Measurements from ENCODE around the gene GNG12.

The GNG12 gene

GRCh38 chr1:67773462-67773861 lies 59.8 kb downstream of the GNG12 start:
- no peak for DNase-seq (ENCODE audit: extremely low read depth, low read depth)
- TF ChIP-seq CTCF (IDR thresholded peaks at IDR 0.05; ENCODE audit: low read depth, low read length): no peak

- TF ChIP-seq CTCF (IDR thresholded peaks at IDR 0.05; ENCODE audit: low read depth, low read length): no peak
- no peak for DNase-seq (ENCODE audit: extremely low read depth, low read depth)
These were observed 61.5 kb downstream of the GNG12 start for GRCh38 chr1:67771749-67772148.

- no peak for DNase-seq (ENCODE audit: extremely low read depth, low read depth)
- no peak; the same call in 1 of the 2 replicates for TF ChIP-seq CTCF (IDR thresholded peaks at IDR 0.05; ENCODE audit: low read depth, low read length)
These were observed 62.1 kb downstream of the GNG12 start for GRCh38 chr1:67771152-67771551.

- TF ChIP-seq CTCF (IDR thresholded peaks at IDR 0.05; ENCODE audit: low read depth, low read length): no peak
- no peak for DNase-seq (ENCODE audit: extremely low read depth, low read depth)
These were observed 63.5 kb downstream of the GNG12 start for GRCh38 chr1:67769633-67770256.

- no peak for TF ChIP-seq CTCF (IDR thresholded peaks at IDR 0.05; ENCODE audit: low read depth, low read length)
- no peak for DNase-seq (ENCODE audit: extremely low read depth, low read depth)
These were observed 64.8 kb downstream of the GNG12 start for GRCh38 chr1:67768480-67768879.

- no peak for TF ChIP-seq CTCF (IDR thresholded peaks at IDR 0.05; ENCODE audit: low read depth, low read length)
- DNase-seq (ENCODE audit: extremely low read depth, low read depth): no peak
These were observed 66.0 kb downstream of the GNG12 start for GRCh38 chr1:67767103-67767782.

GRCh38 chr1:67766141-67766978 lies 66.9 kb downstream of the GNG12 start:
- peak; percentile 59 for TF ChIP-seq CTCF (IDR thresholded peaks at IDR 0.05; ENCODE audit: low read depth, low read length)
- DNase-seq (ENCODE audit: extremely low read depth, low read depth): no peak
